ENCODE results near the gene DGCR2.

The DGCR2 gene

DNA sequence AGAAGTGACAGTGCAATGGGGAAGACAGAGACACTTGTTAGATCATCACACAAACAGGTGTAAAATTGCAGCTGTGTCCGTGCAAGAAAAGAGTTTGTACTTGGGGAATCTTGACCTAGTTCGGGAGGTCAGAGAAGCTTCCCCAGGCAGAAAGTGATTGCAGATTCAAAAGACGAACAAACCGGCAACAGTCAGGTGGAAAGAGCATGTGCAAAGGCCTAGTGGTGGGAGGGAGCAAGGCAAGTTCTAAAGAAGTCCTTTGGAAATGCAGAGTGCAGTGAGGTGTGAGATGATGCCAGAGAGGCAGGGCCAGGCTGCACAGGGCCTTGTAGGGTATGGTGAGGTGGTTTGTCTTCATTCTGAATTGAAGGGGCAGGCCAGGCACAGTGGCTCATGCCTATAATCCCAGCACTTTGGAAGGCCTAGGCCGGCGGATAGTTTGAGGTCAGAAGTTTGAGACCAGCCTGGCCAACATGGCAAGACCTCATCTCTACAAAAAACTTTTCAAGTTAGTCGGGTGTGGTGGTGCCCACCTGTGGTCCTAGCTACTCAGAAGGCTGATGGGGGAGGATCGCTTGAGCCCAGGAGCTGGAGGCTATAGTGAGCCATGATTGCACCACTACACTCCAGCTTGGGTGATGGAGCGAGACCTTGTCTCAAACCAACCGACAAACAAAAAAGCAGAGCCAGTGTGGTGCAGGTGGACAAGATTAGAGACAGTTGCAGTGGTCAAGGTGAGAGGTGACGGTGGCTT is 24.2 kb upstream of the DGCR2 start:
- DNase-seq (ENCODE audit: low spot score) = no peak
- no peak for FAIRE-seq

DNA sequence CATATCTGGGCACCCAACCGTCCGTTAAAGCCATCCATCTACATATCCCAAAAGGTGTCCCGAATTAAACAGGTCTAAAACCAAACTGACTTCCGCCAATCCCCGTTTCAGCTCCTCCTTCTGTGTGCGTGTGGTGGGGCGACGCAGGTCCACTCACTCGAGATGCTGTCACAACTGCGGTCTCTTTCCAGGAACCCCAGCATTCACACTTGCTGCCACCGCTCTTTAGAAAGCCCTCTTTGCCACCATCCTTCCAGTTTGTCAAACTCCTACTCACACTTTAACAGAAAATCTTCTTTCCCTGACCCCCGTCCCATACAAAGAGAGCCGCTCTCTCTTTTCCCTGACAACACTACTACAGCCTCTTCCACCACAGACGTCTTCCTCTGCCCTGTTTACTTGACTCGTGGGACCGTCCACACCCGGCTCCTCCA is 21.8 kb upstream of the DGCR2 start:
- FAIRE-seq = no peak
- DNase-seq (ENCODE audit: low spot score) = no peak

DNA sequence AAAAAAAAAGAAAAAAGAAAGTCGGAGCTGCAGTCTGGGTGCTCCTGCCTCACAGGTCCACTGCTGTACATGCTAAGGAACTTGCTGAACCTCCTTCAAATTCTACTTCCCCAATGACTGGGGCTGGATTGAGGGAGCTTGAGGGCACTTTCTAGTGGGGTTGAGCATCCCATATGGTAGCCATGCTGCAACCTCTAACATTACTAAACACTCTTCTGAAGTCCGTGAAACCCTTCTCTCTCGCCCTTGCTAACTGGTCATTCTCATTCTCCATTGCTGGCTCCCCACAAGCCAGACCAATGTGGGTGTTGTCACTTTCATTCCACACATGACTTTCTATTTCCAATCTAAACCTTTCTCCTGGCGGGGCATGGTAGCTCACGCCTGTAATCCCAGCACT is 21.0 kb upstream of the DGCR2 start:
- FAIRE-seq = no peak

DNA sequence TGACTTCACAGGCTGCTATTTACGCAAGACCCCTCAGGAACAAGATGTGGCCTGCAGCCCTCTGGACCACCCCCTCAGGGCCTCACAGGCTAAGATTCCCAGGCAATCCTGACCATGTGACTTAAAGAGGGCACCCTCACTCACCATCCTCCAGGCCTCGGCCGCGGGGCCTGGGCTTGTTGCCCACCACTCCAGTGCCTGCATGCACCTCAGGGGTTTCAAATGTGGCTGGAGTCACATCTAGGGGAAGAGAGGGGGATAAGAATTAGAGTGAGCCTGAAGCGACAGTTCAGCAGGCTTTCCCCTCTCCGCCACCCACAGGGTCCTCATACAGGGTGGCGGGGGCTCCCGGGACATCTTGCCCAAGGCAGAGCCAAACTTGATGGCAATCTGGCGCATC is 20.2 kb upstream of the DGCR2 start:
- FAIRE-seq = no peak

More for the DNA sequence above, 21.0 kb upstream of the DGCR2 start:
- no peak for DNase-seq (ENCODE audit: low spot score)

DNA sequence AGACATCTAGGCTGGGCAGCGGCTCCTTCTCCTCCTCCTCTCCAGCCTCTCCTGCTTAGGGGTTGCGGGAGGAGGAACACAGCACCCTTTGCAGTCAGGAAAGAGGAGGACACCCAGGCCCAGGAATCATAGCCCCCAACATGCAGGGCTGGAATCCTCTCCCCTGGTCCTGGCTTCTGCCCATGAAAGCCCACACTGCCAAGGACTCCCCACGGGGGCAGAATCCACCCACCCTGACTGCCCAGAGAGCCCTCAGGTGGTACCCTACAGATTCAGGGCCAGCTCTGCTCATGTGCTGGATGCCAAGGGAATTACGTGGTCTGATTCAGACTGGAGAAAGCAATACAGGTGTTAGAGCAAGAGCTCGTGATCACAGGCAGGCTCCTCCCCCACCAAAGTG is 17.8 kb upstream of the DGCR2 start:
- no peak for DNase-seq (ENCODE audit: low spot score)
- no peak for FAIRE-seq

More for the DNA sequence above, 20.2 kb upstream of the DGCR2 start:
- DNase-seq (ENCODE audit: low spot score) = no peak

DNA sequence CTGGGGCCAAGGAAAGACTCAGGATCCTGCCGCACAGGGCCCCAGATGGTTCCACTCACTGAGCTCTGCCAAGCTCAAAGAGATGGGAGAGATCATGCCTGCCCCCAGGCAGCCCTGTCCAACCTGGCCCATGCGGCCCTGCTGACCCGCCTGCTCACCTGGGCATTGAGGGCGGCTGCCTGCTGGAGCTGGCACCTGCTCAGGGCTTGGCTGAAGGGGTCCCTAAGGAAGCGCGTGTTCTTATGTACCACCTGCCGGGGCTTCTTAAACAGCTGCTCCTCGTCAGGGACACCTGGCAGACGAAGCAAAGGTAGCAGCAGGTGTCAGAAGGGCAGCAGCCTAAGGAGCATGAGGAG is 16.8 kb upstream of the DGCR2 start:
- no peak for FAIRE-seq

DNA sequence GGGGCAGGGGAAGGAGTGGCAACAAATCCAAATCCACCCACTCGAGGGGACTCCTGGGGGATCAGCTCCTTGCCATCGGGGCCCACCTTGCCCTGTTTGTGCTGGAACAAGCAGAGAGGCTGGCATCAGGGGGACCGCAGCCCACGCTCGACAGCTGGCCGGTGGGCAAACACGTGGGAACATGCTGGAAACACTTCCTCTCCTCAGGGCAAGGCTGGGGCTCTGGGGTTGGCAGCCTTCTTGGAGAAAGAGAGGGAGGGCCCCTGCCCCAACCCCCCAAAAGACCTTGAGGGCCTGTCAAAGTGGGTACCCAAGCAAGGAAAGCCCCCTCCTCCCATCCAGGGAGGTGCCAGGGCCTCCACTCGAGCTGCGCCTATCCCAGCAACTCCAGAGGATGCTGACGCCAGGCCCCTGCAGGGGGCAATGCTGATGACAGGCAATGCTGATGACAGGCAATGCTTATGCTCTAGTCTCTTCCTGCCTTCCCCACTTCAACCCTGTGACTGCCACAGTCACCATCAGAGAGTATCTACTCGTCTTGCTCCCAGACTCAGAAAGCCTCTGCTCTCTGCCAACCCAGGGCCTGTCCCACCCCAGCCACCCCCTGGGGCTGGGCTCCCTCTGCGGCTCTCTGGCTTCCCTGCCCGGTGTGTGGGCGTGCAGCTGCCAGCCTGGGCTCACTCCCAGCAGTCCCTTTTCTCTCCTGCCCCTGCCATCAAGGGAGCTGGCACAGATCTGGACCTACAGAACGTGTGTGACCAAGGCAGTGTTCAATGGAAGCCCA is 16.2 kb upstream of the DGCR2 start:
- no peak for FAIRE-seq

More for the DNA sequence above, 16.8 kb upstream of the DGCR2 start:
- no peak for DNase-seq (ENCODE audit: low spot score)

DNA sequence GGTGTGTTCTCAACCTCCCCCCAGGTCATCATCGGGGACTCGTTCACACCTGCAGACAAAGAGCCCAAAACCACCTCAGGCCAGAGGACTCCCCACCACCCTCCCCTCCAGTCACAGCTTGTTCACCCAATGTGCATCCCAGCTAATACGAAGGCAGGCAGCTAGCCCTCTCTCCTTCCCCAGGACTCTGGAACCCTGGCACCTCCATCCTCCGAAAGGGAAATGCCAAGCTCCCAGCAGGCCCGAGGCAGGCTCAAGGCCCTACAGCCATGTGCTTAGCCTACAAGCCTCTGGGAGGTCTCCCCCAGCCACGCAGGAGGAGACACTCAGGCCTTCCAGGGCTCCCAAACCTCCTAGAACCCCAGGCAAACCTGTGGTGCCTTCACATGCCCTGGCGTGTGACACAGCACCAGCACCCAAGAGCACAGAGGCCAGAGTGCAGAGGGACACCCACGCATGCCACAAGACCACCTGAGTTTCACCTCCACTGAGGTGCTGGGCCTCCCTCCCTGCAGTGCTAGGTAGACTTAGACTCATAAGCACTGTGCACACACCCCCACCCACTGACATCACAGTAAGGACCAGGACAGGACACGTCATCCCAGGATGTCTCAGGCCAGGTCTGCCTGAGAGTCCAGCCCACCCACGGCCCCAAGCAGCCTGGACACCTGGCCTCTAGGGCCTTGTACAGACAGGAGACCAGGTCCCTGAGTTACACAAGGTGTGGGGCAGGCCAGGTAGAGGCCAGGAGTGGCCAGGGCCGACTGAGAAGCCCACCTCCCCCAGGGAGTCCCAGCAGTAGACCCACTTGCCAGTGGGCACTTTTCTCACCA is 15.4 kb upstream of the DGCR2 start:
- DNase-seq (ENCODE audit: low spot score) (no peak), FAIRE-seq (no peak)

More for the DNA sequence above, 16.2 kb upstream of the DGCR2 start:
- no peak for DNase-seq (ENCODE audit: low spot score)

DNA sequence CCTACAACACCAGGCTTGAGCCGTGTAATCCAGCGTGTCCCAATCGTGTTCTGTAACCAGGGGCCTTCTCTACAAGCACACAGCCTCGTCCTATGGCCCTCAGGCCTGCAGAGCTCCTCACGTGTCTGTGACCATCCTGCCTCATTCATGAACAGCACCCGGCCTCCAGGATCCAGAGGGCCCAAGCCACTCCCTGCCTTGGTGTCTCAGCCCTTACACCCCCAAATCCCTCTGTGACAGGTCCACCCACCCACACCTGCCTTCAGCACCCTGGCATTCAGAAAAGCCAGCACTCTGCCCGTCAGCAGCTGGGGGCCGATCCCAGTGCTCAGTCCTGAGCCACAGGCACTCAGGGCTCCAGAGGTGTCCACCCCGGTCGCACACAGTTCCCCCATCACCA is 14.7 kb upstream of the DGCR2 start:
- DNase-seq (ENCODE audit: low spot score) = no peak
- no peak for FAIRE-seq

DNA sequence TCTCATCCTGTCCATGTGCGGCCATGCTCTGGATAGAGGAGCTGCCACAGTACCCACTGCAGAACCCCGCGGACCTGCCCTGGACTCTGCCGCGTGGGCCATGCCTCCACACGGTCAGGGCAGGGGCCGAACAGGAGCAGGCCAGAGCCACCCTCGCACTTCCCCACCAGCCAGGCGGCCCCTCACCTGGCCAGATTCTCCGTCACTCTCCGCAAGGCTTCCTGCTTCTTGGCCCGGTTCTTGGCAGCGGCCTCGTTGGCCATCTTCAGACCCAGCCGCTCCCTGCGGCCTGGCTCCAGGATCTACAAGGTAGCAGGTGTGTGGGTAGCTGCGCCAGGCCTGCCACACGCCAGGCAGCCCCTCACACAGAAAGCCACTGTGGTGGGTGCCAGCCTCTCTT is 12.7 kb upstream of the DGCR2 start:
- FAIRE-seq (no peak), DNase-seq (ENCODE audit: low spot score) (no peak)

DNA sequence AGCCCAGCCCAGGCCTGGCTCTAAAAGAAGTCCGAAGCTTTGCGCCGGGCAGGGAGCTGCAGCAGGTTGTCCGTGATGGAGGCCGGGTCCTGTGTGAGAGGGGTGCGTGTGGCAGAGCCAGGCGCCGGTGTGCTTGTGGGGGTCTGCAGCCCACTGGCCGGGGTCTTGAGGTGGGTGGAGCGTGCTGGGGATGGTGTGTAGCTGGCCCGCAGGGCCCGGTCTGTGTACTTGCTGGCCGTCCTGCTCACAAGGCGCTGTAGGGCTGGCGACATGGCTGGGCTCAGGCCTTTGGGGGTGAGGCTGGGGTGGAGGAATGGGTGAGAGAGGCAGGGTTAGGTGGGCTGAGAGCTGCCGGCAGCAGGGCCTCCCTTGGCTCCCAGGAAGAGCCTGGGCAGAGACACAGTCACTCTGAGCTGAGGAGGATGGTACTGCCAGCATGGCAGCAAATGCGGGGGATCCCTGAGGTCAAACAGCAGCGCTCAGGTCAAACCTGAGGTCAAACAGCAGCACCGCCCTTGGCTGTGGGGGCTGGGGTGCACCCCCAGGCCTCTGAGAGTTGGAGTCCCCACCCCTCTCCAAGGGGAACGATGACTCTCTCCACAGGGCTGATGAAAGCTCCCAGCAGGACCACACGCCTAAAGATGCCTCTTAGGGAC is 12.1 kb upstream of the DGCR2 start:
- no peak for FAIRE-seq
- DNase-seq (ENCODE audit: low spot score) = no peak

DNA sequence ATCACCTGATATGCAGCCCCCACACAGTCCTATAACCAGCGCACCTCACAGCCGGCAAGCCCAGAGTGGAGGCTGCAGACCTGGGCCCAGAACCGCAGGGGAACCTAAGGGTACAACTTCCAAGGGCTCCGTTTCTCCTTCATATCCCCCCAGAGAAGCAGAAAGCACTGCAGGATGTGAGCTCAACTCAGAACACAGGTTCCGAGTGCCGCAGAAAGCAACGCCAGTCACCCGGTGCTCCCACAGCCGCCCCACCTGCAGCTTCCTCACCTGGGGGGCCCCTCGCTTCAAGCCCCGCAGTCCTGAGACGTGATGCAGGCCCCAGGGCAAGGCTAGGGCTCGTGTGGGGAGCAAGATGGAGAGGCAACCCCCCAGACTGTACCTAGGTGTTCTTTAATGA is 11.3 kb upstream of the DGCR2 start:
- FAIRE-seq (no peak), DNase-seq (ENCODE audit: low spot score) (no peak)

DNA sequence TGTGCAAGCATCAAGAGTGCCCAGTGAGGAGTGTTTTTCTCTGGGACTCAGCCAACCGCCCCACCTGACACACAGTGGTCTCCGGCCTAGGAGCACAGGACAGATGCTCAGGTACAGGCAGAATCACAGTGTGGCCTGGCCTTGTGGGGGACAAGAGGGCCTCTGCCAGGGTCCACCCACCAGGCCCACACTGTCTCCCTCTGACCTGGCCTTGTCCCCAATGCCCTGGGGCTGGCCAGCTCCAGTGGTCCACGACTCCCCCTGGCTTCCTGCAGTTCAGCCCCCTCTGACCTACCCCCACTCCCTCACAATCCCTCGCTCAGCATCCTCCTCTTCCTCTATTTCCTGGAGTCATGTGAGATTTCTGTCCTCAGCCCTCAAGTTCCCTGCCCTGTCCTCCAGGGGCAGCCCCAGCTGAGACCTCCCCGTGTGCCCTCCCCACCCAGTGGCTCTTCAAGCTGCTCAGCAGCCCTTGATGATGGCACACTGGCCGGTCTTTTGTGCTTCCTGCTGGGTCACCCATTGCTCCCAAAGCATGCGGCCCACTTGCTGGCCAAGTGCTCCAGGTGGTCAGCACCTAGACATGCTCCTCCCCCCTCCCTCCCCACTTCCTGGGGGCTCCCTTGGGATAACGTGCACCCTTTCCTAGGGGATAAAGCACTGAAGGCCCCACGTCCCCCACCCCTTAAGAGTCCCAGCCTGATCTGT is 10.6 kb upstream of the DGCR2 start:
- DNase-seq (ENCODE audit: low spot score) (no peak), FAIRE-seq (no peak)

DNA sequence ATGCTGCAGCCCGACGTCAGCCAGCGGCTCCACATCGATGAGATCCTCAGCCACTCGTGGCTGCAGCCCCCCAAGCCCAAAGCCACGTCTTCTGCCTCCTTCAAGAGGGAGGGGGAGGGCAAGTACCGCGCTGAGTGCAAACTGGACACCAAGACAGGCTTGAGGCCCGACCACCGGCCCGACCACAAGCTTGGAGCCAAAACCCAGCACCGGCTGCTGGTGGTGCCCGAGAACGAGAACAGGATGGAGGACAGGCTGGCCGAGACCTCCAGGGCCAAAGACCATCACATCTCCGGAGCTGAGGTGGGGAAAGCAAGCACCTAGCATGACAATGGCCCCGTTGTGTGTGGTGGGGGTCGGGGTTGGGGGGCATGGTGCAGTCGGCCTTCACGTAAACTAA is 9.9 kb upstream of the DGCR2 start:
- FAIRE-seq (no peak), DNase-seq (ENCODE audit: low spot score) (no peak)

DNA sequence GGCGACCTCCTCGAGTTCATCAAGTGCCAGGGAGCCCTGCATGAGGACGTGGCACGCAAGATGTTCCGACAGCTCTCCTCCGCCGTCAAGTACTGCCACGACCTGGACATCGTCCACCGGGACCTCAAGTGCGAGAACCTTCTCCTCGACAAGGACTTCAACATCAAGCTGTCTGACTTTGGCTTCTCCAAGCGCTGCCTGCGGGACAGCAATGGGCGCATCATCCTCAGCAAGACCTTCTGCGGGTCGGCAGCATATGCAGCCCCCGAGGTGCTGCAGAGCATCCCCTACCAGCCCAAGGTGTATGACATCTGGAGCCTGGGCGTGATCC is 9.4 kb upstream of the DGCR2 start:
- no peak for DNase-seq (ENCODE audit: low spot score)
- FAIRE-seq = no peak

DNA sequence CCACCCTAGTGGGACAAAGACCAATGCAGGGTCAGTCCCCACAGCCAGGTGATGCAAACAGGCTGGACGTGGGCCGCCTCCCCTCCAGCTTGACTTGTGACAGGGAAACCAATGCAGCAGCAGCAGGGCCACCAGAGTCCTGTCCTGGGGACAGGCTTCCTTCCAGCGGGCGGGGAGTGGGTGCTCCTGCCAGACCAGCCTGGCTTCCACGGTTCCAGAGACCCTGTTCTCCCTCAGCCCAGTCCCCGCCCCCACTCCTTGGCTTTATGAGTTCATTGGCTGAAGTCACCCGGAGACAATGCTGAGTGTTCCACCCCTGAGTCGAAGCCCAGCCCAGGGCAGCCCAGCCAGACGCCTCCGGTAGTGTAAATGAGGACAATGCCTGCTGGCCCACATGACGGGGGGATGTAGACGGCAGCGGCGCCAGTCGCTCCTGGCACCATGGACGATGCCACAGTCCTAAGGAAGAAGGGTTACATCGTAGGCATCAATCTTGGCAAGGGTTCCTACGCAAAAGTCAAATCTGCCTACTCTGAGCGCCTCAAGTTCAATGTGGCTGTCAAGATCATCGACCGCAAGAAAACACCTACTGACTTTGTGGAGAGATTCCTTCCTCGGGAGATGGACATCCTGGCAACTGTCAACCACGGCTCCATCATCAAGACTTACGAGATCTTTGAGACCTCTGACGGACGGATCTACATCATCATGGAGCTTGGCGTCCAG is 8.9 kb upstream of the DGCR2 start, which contains the start of gene TSSK2:
Gene TSSK2 (plus strand): TSS at position 350 of the 726 bp plus-strand sequence. CDS start 92 bp downstream, at position 442.
- FAIRE-seq (no peak), DNase-seq (ENCODE audit: low spot score) (no peak)

DNA sequence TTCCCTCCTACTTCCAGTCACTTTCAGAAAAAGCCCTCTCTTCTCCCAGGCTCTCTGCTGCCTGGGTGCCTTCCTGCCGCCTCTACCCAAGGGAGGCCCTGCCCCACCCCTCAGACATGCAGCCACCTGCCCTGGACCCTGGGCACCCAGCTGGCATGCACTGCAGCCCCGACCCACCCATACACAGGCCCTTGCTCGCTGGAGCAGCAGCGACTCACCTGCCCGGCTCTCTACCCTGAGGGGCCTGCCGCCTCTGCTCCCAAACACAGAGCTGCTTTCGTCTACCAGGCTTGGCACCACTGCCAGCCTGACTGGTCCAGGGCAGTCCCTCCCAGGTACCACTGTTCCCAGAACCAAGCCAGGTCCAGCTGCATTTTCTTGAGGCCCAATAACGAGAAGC is 7.7 kb upstream of the DGCR2 start:
- FAIRE-seq = no peak
- no peak for DNase-seq (ENCODE audit: low spot score)

DNA sequence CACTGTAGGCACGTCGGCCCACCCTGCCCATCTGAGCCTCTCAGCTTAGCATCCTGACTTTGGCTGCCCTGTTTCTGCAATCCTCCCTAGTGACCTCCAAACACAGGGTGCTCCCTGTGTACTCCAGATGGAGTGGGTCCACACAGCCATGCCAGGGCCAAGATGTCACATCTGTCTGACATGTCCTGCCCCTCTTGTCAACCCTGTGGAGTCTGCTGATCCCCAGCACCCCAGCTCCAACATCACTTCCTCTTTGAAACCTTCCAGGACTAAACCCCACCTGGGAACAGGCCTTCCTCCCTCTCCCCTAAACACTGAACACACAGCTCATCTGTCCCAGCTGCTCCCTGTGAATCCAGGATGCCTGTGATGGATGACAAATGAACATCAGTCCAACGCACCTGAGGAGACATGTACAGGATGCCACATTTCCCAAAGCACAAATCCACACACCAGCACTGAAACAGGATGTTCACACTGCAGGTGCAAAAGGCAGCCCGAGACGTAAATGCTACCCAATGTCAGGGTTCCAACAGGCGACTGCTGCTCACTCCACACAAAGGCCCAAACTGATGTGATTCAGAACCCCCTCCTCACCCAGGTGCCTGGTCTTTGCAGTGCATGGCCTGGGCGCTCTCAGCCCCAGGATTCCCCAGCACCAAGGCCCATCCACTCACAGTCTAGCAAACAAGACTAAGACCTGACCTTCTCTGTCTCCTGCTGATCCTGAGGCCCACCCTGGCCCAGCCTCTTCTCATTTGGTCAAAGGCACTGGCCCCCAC is 6.9 kb upstream of the DGCR2 start:
- no peak for DNase-seq (ENCODE audit: low spot score)
- no peak for FAIRE-seq

DNA sequence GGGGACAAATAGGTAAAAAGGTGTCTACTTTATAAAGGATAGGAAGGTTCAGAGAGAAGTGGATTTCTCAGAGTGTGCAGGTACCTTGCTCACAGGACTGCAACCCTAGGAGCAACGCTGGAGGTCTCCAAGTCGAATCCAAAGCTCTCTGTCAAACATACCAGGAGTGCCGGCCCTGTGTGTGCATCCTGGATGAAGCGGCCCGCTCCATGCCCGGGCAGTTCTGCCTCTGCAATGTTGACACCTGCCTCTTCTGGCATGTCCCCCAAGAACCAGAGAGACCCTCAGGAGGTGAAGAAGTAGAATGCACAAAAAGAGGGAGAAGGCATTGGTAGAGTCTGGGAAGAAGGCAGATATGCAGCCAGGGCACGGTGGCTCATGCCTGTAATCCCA is 5.8 kb upstream of the DGCR2 start:
- FAIRE-seq = no peak
- no peak for DNase-seq (ENCODE audit: low spot score)

All from RCC 7860 (cell line).